ENCODE data around the gene PRKN.

- no peak for TF ChIP-seq CTCF (IDR thresholded peaks at IDR 0.05; ENCODE audit: insufficient read depth, low read length)
- no peak for TF ChIP-seq REST (IDR thresholded peaks at IDR 0.05; ENCODE audit: insufficient replicate concordance, low read depth)
Observed at GRCh38 chr6:161348628-161348994, 1379.0 kb downstream of the PRKN start.
